Epithelial cell of proximal tubule (primary cell): ENCODE measurements around the gene HOXB5. TPM values are rescaled to one million over a fixed set of nuclear protein-coding genes. Genes with fewer than 3 reads are reported as not detected.

ENCODE experiments used
- DNase-seq: peaks from one replicate; pipeline ENCODE4 v3.0.0-alpha.2; 2011; ENCODE audit warnings: low read depth
- H3K4me3 ChIP-seq: 2 replicates; pipeline ENCODE4 v1.5.1; 2011; ENCODE audit warnings: low read depth, mild to moderate bottlenecking, low read length
- CTCF ChIP-seq: conservative IDR thresholded peaks from 2 replicates; pipeline ENCODE4 v1.5.1; 2012; ENCODE audit warnings: low read depth, mild to moderate bottlenecking, low read length
- total RNA-seq: library from RNA; depleted of rRNA; stranded (reverse); fragments of >200 nt; gene quantifications from 2 replicates; pipeline ENCODE4 v1.2.3, GENCODE V29; 2015

Gene HOXB5
- total RNA-seq, 1 donor from 2014 or later, result 5.5 TPM

- no peak for DNase-seq
- H3K4me3 ChIP-seq, result no peak overlapping the region
- no peak for TF ChIP-seq CTCF
Observed at GRCh38 chr17:48631693-48632578, 38.4 kb upstream of the HOXB5 start.

- DNase-seq, result no peak
- no peak for TF ChIP-seq CTCF
- no peak overlapping the region for H3K4me3 ChIP-seq
Observed at GRCh38 chr17:48630925-48631692, 37.5 kb upstream of the HOXB5 start.

- TF ChIP-seq CTCF, result no peak
- no peak for DNase-seq
- no peak overlapping the region for H3K4me3 ChIP-seq
Observed at GRCh38 chr17:48630009-48630924, 36.7 kb upstream of the HOXB5 start.

- no peak for TF ChIP-seq CTCF
- H3K4me3 ChIP-seq, result no peak overlapping the region
- no peak for DNase-seq
Observed at GRCh38 chr17:48629411-48629759, 35.8 kb upstream of the HOXB5 start.

GRCh38 chr17:48628649-48629410 lies 35.3 kb upstream of the HOXB5 start:
- DNase-seq, result no peak
- TF ChIP-seq CTCF, result no peak
- H3K4me3 ChIP-seq, result no peak overlapping the region
